GM10248 (cell line): ENCODE measurements around the gene UNC5A.
A peak's percentile ranks its signal among the peaks of the same experiment; 100 is the strongest.

Source experiments
- CTCF ChIA-PET: fragments of 300-600 bp; sonication (Branson Sonifier 250); formaldehyde crosslinking; extraction: SDS; loops from one replicate; lab custom pipeline; 2021; ENCODE audit warnings: antibody characterized with exemption; lab: Yijun Ruan, JAX
- POLR2A ChIA-PET: fragments of 350-650 bp; sonication (Branson Sonifier 250); formaldehyde crosslinking; extraction: SDS; loops from one replicate; lab custom pipeline; 2020; ENCODE audit warnings: antibody characterized with exemption; lab: Yijun Ruan, JAX
- DNase-seq: peaks from one replicate; pipeline ENCODE4 v3.0.0; 2012; ENCODE audit errors: extremely low spot score
- TF ChIP-seq, protein P1 (sequence below): IDR thresholded peaks from 2 replicates; pipeline ENCODE4 v1.5.1; 2012; ENCODE audit warnings: mild to moderate bottlenecking, low read depth; ENCODE audit errors: extremely low read depth, missing control alignments, control extremely low read depth

UNC5A gene

DNA sequence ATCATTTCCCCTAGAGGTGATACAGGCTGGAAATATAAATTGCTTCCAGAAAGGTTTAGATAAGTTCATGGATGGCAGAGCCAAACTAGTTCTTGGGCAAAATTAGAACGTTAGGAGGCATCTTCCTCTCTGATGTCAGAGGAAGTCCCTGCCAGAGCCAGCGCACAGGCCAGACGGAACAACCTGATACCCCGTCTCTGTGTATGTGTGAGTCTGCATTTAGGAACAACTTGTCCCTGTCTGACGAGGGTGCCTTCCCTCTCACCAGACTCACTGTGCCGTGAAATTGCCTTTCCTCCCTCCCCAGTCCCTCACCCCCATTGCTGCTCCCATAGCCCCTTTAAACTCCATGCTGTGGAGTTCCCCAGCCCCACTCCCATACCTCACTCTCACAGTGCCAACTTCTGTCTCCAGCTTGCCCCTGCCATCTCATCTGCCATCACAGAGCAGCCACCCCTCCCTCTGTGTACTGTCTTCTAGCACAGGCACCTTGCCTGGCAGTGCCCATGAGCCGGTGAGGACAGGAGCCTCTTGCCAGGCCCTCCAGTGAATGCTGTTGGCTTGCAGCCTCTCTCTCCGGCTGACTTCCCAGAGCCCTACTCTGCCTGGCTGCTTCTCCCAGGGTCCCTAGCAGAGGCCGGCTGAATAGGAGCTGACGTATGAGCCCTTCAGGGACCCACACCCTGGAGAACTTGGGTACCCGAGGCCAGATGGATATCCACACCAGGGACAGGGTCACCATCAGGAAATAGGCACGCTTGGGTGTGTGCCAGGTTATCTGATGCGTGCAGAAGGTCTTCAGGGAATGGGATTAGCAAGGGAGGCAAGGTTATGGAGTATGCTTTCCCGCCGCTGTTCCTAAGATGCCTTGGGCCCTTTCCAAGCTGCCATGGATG is 26.7 kb downstream of the UNC5A start:
- CTCF ChIA-PET, result no interaction called here
- POLR2A ChIA-PET, result no interaction called here

DNA sequence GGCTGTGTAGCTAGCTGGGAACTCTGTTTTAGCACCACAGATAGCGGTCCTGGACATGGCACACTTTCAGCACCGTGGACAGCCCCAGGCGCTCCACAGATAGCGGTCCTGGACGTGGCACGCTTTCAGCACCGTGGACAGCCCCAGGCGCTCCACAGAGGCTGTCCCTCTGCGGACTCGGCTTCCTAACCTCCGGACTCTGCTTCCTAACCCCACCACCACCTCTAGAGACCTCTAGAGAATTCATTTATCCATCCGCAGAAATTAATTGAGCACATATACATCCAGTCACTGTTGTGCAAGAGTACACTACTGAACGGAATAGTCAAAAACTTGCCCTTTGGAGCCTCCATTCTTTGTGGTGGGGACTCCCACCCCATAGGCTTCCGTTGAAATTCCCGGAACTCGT is 27.4 kb downstream of the UNC5A start:
- peak; percentile 73 for DNase-seq

More for the DNA sequence above, 26.7 kb downstream of the UNC5A start:
- DNase-seq, result no peak
- TF ChIP-seq, protein P1, sequence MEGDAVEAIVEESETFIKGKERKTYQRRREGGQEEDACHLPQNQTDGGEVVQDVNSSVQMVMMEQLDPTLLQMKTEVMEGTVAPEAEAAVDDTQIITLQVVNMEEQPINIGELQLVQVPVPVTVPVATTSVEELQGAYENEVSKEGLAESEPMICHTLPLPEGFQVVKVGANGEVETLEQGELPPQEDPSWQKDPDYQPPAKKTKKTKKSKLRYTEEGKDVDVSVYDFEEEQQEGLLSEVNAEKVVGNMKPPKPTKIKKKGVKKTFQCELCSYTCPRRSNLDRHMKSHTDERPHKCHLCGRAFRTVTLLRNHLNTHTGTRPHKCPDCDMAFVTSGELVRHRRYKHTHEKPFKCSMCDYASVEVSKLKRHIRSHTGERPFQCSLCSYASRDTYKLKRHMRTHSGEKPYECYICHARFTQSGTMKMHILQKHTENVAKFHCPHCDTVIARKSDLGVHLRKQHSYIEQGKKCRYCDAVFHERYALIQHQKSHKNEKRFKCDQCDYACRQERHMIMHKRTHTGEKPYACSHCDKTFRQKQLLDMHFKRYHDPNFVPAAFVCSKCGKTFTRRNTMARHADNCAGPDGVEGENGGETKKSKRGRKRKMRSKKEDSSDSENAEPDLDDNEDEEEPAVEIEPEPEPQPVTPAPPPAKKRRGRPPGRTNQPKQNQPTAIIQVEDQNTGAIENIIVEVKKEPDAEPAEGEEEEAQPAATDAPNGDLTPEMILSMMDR, result no peak

DNA sequence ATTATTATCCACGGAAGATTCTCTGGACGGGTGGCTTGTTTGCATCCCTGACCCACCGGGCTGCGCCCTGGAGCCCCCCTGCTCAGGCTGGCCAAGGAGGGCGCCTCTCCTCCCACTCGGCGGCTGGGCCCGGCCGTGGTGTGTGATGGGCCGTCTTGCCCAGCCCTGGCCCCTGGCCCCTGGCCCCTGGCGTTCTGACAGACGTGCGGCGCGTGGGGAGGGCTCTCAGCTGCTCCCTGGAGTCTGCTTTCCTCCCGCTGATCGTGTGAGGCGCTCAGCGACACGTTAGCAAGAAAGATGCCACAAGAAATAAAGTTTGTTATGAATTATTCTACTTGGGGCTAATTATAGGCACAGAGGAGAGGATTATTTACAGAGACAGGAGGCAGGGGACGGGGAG is 33.3 kb downstream of the UNC5A start:
- ChIA-PET CTCF (no interaction called here), POLR2A (no interaction called here)
- no peak for DNase-seq
- TF ChIP-seq, protein P1, result no peak

More for the DNA sequence above, 27.4 kb downstream of the UNC5A start:
- POLR2A ChIA-PET, result no interaction called here
- TF ChIP-seq, protein P1, result no peak
- CTCF ChIA-PET, result no interaction called here

DNA sequence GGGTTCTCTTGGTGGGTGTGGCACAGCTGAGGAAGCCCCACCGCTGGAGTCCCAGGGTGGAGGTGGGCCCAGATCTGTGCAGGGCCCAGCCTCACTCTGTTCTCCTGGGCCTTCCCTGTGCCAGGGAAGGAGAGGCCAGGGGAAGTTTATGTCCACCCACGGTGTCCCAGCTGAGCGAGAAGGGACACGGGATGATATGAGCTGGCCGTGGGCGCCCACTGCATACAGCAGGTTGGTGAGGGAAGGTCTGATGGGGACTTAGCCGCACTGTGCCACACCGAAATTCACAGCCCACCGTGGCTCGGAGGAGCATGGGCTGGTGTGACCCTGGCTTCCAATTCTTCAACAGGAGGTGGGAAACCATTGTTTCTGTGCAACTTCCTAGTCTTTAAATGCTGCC is 33.9 kb downstream of the UNC5A start:
- POLR2A ChIA-PET, result no interaction called here
- TF ChIP-seq, protein P1, result no peak
- CTCF ChIA-PET, result no interaction called here
- no peak for DNase-seq

DNA sequence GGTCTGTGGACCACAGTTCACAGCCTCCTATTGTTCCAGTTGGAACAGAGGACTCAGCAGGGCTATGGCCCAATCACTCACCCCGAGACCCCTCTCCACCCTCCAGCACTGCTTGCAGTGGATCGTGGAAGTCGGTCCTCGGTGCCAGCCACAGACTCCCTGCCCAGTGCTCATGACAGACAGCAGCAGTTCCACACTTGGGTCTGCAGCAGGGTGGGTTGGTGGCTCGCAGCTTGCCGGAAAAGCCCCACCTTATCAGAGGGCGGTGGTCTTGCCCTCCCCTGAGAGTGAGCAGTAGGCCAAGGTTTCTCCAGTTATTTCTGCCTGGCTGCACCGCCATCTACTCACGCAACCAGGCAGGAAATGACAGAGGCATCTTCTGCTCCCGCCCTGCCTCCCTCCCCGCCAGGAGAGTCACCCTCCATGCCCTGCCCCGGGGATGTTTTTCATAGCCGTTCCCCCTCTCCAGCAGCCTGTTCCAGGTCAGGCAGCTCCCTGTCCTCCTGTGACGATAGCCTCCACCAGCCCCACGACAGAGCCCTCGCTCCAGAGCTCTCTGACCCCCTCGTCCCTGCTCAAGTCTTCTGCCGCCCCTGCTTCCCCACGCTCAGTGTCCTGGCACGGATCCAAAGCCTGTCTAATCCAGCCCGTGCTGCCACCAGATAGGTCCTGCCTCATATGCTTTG is 34.5 kb downstream of the UNC5A start:
- no peak for DNase-seq
- TF ChIP-seq, protein P1, result no peak
- POLR2A ChIA-PET, result no interaction called here
- CTCF ChIA-PET, result no interaction called here

DNA sequence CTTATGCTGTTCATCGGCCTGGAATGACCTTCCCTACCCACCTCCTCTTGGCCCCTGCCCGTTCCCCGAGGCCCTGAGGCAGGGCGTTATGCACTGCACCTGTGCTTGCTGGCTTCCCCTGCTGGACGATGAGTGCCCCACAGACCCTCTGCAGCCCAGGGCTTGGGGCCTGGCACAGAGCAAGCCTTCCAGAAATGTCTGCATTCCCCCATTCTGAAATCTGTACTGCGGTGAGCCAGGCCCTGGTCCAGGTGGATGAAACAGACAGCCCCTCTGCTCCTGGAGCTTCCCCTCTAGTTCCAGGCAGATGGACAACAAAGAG is 35.0 kb downstream of the UNC5A start:
- DNase-seq, result no peak
- TF ChIP-seq, protein P1, result no peak
- ChIA-PET POLR2A (no interaction called here), CTCF (no interaction called here)
